Measurements from ENCODE around the gene EBLN2.

EBLN2 gene

GRCh38 chr3:73094951-73095350 is 33.5 kb downstream of the EBLN2 start:
- Histone ChIP-seq H3K9me2 (replicated peaks; ENCODE audit: control insufficient read depth, low read length) (no peaks in the 10 kb centered on the region), H3F3A (ENCODE audit: control insufficient read depth, insufficient read depth) (no peaks in the 10 kb centered on the region), H3K79me2 (ENCODE audit: control insufficient read depth, low read length) (no peaks in the 10 kb centered on the region), H3K9me3 (ENCODE audit: control insufficient read depth, insufficient read depth, low read length) (no peaks in the 10 kb centered on the region), H4K20me1 (ENCODE audit: control insufficient read depth, insufficient read depth, low read depth, low read length) (no peaks in the 10 kb centered on the region), H3K4me3 (ENCODE audit: low read length) (no peak overlapping the region), H3K27ac (ENCODE audit: low read depth, low read length) (no peak overlapping the region), H3K4me2 (ENCODE audit: low read length) (no peak overlapping the region), H3K27me3 (ENCODE audit: control insufficient read depth, low read length) (peaks cover 3% of the 10 kb centered on the region; the same call in 1 of the 2 replicates), H3K36me3 (ENCODE audit: control insufficient read depth, low read length) (no peaks in the 10 kb centered on the region), H3K4me1 (ENCODE audit: control insufficient read depth, low read length) (no peaks in the 10 kb centered on the region)
- no peak for TF ChIP-seq EZH2phosphoT487 (IDR thresholded peaks at IDR 0.05; ENCODE audit: borderline replicate concordance, low read length)
- TF ChIP-seq CTCF (IDR thresholded peaks at IDR 0.05; ENCODE audit: low read depth, low read length, poor library complexity, severe bottlenecking), result no peak

GRCh38 chr3:73096169-73096568 is 34.7 kb downstream of the EBLN2 start:
- H3K36me3 ChIP-seq (ENCODE audit: control insufficient read depth, low read length), result no peaks in the 10 kb centered on the region
- peaks cover 3% of the 10 kb centered on the region; the same call in 1 of the 2 replicates for H3K27me3 ChIP-seq (ENCODE audit: control insufficient read depth, low read length)
- H3K4me2 ChIP-seq (ENCODE audit: low read length), result no peak overlapping the region
- no peaks in the 10 kb centered on the region for H3K79me2 ChIP-seq (ENCODE audit: control insufficient read depth, low read length)
- H3K27ac ChIP-seq (ENCODE audit: low read depth, low read length), result no peak overlapping the region
- no peaks in the 10 kb centered on the region for H3F3A ChIP-seq (ENCODE audit: control insufficient read depth, insufficient read depth)
- no peaks in the 10 kb centered on the region for H3K9me2 ChIP-seq (replicated peaks; ENCODE audit: control insufficient read depth, low read length)
- H3K9me3 ChIP-seq (ENCODE audit: control insufficient read depth, insufficient read depth, low read length), result no peaks in the 10 kb centered on the region
- TF ChIP-seq CTCF (IDR thresholded peaks at IDR 0.05; ENCODE audit: low read depth, low read length, poor library complexity, severe bottlenecking) (no peak), EZH2phosphoT487 (IDR thresholded peaks at IDR 0.05; ENCODE audit: borderline replicate concordance, low read length) (no peak)
- no peaks in the 10 kb centered on the region for H3K4me1 ChIP-seq (ENCODE audit: control insufficient read depth, low read length)
- H3K4me3 ChIP-seq (ENCODE audit: low read length), result no peak overlapping the region
- no peaks in the 10 kb centered on the region for H4K20me1 ChIP-seq (ENCODE audit: control insufficient read depth, insufficient read depth, low read depth, low read length)

- Histone ChIP-seq H3K9me2 (replicated peaks; ENCODE audit: control insufficient read depth, low read length) (no peaks in the 10 kb centered on the region), H4K20me1 (ENCODE audit: control insufficient read depth, insufficient read depth, low read depth, low read length) (no peaks in the 10 kb centered on the region), H3K36me3 (ENCODE audit: control insufficient read depth, low read length) (no peaks in the 10 kb centered on the region), H3K27me3 (ENCODE audit: control insufficient read depth, low read length) (peaks cover 3% of the 10 kb centered on the region; the same call in 1 of the 2 replicates), H3K79me2 (ENCODE audit: control insufficient read depth, low read length) (no peaks in the 10 kb centered on the region), H3K4me2 (ENCODE audit: low read length) (no peak overlapping the region), H3K4me1 (ENCODE audit: control insufficient read depth, low read length) (no peaks in the 10 kb centered on the region), H3K4me3 (ENCODE audit: low read length) (no peak overlapping the region), H3K27ac (ENCODE audit: low read depth, low read length) (no peak overlapping the region), H3F3A (ENCODE audit: control insufficient read depth, insufficient read depth) (no peaks in the 10 kb centered on the region), H3K9me3 (ENCODE audit: control insufficient read depth, insufficient read depth, low read length) (no peaks in the 10 kb centered on the region)
- no peak for TF ChIP-seq CTCF (IDR thresholded peaks at IDR 0.05; ENCODE audit: low read depth, low read length, poor library complexity, severe bottlenecking)
- no peak for TF ChIP-seq EZH2phosphoT487 (IDR thresholded peaks at IDR 0.05; ENCODE audit: borderline replicate concordance, low read length)
Observed at GRCh38 chr3:73098026-73098425, 36.6 kb downstream of the EBLN2 start.

All from DOHH2 (cell line).